GM13977 (cell line): ENCODE results near the gene MYCBPAP.

Experiments
- DNase-seq: peaks from one replicate; pipeline ENCODE4 v3.0.0; 2012; ENCODE audit warnings: low spot score
- in situ Hi-C: fragments of 300-500 bp; cut with MboI; formaldehyde crosslinking; loops from one replicate; pipeline ENCODE4 v1.12.0; 2022; ENCODE audit warnings: low sequenced_read_pairs, low pct_unique_long_range_greater_than_20kb, mixed read lengths, inconsistent platforms; ENCODE audit not compliant: unreplicated experiment
- TF ChIP-seq, protein P1 (sequence below): IDR thresholded peaks from 2 replicates; pipeline ENCODE4 v1.5.1; 2012; ENCODE audit warnings: mild to moderate bottlenecking, control low read depth; ENCODE audit not compliant: insufficient read depth; ENCODE audit errors: extremely low read depth, missing control alignments

The MYCBPAP gene

DNA sequence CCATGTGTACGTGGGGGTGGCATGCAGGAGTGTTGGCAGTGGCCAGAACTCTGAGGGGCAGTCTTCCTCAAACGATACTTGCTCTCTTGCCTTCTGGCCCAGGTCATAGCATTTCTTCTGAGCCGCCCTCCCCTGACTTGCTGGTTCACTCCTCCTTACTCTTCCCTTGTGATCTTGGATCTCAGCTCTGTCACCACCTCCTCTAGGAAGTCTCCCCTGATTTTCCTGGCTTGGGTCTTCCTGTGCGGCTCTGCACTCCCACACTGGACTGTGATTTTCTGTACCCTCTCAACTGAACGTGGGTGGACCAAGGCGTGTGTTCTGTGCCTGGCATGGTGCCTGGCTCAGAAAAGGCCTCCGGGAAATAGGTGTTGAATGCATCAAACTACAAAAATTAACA, 27.2 kb downstream of the MYCBPAP start:
- DNase-seq: no peak
- in situ Hi-C loops: no loop called here
- TF ChIP-seq, protein P1, sequence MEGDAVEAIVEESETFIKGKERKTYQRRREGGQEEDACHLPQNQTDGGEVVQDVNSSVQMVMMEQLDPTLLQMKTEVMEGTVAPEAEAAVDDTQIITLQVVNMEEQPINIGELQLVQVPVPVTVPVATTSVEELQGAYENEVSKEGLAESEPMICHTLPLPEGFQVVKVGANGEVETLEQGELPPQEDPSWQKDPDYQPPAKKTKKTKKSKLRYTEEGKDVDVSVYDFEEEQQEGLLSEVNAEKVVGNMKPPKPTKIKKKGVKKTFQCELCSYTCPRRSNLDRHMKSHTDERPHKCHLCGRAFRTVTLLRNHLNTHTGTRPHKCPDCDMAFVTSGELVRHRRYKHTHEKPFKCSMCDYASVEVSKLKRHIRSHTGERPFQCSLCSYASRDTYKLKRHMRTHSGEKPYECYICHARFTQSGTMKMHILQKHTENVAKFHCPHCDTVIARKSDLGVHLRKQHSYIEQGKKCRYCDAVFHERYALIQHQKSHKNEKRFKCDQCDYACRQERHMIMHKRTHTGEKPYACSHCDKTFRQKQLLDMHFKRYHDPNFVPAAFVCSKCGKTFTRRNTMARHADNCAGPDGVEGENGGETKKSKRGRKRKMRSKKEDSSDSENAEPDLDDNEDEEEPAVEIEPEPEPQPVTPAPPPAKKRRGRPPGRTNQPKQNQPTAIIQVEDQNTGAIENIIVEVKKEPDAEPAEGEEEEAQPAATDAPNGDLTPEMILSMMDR: no peak

DNA sequence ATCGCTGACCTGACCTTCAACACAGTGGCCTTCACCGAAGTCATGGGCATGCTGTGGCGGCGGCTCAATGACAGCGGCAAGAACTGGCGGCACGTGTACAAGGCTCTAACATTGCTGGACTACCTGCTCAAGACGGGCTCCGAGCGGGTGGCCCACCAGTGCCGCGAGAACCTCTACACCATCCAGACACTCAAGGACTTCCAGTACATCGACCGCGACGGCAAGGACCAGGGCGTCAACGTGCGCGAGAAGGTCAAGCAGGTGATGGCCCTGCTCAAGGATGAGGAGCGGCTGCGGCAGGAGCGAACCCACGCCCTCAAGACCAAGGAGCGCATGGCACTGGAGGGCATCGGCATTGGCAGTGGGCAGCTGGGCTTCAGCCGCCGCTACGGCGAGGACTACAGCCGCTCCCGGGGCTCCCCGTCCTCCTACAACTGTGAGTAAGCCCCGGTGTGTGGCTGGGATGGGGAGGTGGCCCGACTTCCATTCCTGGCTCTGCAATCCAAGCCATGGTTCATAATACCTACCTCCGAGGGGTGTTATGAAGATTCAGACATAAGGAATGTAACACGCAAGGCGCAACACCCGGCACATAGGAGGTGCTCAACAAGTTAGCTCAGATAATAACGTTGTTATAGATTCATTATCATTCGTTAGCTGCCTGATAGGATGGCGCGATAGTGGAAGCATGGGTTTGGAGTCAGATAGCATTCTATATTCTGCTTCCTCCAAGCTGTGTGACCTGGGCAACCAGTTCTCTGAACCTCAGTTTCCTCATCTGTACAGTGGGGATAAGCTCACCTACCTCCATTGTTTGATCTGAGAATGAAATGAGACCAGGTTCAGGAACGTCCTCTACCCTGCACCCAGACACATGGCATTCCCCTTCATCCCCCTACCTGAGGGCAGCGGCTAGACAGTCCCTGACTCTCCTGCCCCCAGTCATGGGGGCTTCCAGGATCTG, 28.7 kb downstream of the MYCBPAP start:
- DNase-seq: no peak
- in situ Hi-C loops: no loop called here
- TF ChIP-seq, protein P1: no peak

DNA sequence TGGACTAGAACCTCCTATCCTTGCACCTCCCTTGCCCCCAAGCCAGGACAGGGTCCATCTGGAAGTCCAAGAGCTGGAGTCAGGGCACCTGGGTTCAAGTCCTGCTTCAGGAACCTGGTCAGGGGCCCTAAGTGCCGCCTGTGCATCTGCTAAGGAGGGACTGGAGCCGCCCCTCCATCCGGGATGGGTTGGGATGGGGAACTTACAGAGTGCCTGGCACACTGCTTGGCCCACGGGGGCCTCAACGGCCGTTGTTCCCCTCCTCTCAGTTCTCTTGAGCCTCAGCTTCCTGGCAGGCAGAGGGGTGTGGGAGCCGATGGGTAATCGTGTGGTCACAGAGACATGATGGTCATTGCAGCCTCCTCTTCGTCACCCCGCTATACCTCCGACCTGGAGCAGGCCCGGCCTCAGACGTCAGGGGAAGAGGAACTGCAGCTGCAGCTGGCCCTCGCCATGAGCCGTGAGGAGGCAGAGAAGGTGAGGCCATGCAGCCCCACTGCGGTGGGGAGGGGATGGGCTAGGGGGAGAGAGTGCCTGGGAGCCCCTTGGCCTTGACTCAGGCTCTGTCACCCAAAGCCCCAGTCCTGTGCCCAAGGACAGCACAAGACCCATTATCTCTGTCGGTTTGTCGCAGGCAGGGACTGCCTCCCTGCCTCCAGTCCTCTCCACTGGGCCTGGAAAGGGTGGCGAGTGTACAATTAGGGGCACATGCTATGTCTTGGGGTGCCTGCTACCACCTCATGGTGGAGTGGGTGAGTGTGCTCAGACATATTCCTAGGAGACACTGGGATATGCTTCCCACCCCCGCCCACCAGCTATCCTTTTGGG, 29.7 kb downstream of the MYCBPAP start:
- in situ Hi-C loops: no loop called here
- no peak for DNase-seq
- TF ChIP-seq, protein P1: no peak

DNA sequence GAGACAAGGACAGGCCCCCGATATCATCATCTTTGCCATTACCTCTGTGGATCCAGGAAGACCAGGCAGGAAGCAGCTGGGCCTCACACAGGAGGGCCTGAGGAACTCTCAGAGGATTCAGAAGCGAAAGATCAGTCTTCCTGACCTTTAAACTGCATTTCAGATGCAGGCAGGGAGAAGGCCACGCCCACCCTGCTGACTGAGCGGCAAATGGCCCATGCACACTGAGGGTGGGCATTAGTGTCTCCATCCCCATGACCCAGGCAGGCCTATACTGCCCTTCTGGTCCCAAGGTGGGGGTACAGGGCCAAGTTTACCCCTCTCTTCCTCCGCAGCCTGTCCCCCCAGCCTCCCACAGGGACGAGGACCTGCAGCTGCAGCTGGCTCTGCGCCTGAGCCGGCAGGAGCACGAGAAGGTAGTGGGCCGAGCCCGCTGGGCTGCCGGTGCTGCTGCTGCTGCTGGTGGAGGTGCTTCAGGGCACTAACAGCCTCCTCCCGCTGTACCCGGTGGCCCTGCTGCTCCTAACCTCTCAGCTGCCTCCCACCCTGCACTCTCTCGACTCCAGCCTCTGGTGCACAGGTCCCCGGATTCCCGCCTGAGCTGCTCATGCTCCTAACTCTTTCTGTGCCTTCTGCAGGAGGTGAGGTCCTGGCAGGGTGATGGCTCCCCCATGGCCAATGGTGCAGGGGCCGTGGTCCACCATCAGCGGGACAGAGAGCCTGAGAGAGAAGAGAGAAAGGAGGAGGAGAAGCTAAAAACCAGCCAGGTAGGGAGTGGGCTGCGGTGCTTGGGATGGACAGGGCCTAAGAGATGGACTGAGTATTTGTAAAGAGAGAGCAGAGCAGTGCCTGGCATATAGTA, 30.5 kb downstream of the MYCBPAP start:
- TF ChIP-seq, protein P1: no peak
- in situ Hi-C loops: no loop called here

DNA sequence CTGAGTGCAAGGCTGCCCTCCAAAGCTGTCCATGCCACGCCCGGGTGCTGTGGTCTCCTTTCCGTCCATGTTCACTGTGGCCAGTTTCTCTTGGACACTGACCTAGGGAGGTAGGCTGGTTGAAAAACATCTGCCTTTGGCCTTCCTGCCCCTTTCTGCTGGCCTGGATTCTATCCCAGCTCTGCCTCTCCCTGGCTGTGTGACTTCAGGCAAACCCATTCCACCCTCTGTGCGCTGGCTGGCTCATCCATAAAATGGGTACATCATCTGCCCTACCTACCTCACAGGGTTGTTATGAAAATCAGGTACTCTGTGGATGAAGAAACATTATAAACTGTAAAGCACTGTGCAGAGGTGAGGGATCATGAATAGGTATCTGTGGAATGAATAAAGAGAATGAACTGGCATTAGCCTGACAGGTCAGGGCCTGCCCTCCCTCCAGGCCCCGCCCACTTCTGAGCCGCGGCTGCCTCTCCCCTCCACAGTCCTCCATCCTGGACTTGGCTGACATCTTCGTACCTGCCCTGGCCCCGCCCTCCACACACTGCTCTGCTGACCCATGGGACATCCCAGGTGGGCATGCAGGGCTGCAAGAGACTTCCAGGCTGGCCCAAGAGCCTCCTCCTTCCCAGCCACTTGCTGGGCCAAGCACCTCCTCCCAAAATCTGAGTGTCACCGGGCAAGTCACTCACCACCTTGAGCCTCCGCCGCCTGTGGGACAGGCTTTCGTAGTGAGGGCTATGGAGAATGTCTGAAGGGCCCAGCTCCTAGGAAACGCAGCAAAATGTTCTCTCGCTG, 31.7 kb downstream of the MYCBPAP start:
- TF ChIP-seq, protein P1: no peak
- in situ Hi-C loops: no loop called here
- no peak for DNase-seq

More for the DNA sequence above, 30.5 kb downstream of the MYCBPAP start:
- no peak for DNase-seq
